Endothelial cell of coronary artery (primary cell): ENCODE measurements around the gene ABHD3. TPM values are rescaled to one million over a fixed set of nuclear protein-coding genes. Genes with fewer than 3 reads are reported as not detected.

ENCODE experiments used
- total RNA-seq: library from RNA; depleted of rRNA; stranded (reverse); fragments of >200 nt; gene quantifications from 2 replicates; pipeline ENCODE4 v1.2.3, GENCODE V29; 2014

Gene ABHD3
- total RNA-seq: 4.5 and 6.8 TPM in 2 replicates

GRCh38 chr18:21704603-21705364 lies at the start of gene ABHD3:
Gene ABHD3 (minus strand): TSS chr18:21704774. CDS start chr18:21704665, 109 bp downstream.

DNA sequence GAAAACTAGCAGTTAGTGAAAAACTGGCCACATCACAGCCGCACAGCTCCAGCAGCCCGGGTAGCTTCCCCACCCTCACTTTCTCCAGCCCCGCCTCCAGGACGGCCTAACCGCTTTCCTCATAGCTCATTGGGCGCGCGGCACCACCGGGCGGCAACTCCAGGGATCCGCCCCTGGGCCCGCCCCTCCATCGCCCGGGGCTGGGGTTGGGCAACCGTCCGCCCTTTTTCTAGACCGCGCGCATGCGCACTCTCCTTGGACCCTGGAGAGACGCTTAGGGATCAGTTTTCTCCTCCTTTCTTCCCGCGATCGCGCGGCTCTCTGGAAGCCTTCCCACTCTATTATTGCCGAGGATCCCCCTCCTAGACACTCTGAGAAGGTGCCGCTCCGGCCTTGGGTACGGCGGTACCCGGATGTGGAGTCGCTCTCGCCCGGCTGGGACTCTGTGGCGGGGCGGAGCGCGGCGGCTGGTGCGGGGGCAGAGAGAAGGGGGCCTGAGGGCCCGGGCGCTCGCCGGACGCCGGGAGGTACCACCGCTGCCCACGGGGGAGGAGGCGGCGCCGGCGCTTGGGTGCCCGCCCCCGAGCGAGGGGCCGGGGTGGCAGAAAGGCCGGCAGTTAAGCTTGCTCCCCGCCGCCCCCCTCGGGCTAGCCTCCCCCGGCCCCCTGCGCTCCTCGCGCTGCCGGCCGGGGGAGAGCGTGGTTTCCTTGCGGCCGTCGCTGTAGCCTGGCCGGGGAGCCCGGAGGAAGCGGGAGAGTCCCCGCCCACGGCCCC lies 36.2 kb upstream of the ABHD3 start, which contains the start of gene MIB1:
MIB1 (plus strand) TSS at position 255 of the 774 bp plus-strand sequence. CDS start 792 bp downstream, outside the sequence.

GRCh38 chr18:21612125-21613039 lies 92.2 kb downstream of the ABHD3 start, which contains the start of gene SNRPD1:
Gene SNRPD1 (plus strand): TSS chr18:21612314. CDS start chr18:21612430, 116 bp downstream.

Other genes with a start within 250 kb of the ABHD3 start
- 9.6 and 12.4 TPM in 2 replicates for gene ESCO1, start 104.1 kb downstream of the ABHD3 start, total RNA-seq
- gene SNRPD1, start 92.5 kb downstream of the ABHD3 start, total RNA-seq: 34.0 and 35.1 TPM in 2 replicates
- gene MIB1, start 36.0 kb upstream of the ABHD3 start, total RNA-seq: 63.0 and 64.5 TPM in 2 replicates